SHP77 treated with DMSO at 0.1 percent for 48 hours (cell line): Measurements from ENCODE around the gene SLC35C1.
"Not testable (repeated sequence)": the region's sequence is repeated elsewhere in the genome, so short reads cannot be mapped to it uniquely, and the experiment has no call there.

ENCODE experiments used
- DNase-seq: peaks from one replicate; lab custom pipeline; 2025; lab: John Stamatoyannopoulos, UW

Gene SLC35C1

DNA sequence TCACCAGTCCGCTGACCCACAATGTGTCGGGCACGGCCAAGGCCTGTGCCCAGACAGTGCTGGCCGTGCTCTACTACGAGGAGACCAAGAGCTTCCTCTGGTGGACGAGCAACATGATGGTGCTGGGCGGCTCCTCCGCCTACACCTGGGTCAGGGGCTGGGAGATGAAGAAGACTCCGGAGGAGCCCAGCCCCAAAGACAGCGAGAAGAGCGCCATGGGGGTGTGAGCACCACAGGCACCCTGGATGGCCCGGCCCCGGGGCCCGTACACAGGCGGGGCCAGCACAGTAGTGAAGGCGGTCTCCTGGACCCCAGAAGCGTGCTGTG, 6.1 kb downstream of the SLC35C1 start:
- DNase-seq = no peak

GRCh38 chr11:45811571-45812290, 6.8 kb downstream of the SLC35C1 start:
- DNase-seq = no peak

GRCh38 chr11:45812581-45813548, 7.9 kb downstream of the SLC35C1 start:
- DNase-seq = no peak

- peak; percentile 2 for DNase-seq
Observed at GRCh38 chr11:45815747-45816146, 10.8 kb downstream of the SLC35C1 start.

- no peak for DNase-seq
Observed at GRCh38 chr11:45816614-45817013, 11.7 kb downstream of the SLC35C1 start.

DNA sequence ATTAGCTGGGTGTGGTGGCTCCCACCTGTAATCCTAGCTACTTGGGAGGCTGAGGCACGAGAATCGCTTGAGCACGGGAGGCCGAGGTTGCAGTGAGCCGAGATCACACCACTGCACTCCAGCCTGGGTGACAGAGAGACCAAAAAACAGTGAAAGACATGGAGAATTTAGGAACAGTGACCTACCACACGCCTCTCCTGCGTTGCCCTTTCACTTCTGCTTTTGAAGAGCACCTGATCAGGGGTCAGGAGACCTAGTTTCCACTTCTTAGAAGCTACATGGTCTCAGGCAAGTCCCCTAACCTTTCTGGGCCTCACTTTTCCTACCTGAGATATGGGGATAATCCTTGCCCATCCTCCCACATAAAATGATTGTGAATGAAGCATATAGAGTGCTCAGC, 12.2 kb downstream of the SLC35C1 start:
- no peak for DNase-seq

DNA sequence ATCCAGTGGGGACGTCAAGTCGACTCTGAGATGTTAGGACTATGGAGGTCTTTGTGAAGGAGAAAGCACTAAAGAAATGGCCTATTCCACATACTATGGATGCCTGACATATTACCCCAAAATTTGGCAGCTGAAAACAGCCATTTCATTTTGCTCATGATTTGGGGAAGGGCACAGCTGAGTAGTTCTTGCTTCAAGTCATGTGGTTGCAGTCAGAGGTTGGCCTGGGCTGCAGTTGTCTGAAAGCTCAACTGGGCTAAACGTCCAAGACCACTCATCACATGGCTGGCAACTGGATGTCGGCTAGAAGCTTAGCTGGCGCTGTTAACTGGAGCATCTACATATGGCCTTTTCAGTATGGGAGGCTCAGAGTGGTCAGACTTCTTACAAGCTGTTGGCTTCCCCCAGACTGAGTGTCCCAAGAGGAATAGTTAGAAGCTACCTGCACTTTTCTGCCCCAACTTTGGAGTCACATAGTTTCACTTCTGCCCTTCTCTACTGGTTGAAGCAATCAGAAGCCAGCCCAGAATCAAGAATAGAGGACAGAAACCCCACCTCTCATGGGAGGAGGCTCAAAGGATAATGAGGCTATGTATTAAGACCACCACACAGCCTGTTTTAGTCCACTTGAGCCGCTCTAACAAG, 14.1 kb downstream of the SLC35C1 start:
- DNase-seq = no peak

DNA sequence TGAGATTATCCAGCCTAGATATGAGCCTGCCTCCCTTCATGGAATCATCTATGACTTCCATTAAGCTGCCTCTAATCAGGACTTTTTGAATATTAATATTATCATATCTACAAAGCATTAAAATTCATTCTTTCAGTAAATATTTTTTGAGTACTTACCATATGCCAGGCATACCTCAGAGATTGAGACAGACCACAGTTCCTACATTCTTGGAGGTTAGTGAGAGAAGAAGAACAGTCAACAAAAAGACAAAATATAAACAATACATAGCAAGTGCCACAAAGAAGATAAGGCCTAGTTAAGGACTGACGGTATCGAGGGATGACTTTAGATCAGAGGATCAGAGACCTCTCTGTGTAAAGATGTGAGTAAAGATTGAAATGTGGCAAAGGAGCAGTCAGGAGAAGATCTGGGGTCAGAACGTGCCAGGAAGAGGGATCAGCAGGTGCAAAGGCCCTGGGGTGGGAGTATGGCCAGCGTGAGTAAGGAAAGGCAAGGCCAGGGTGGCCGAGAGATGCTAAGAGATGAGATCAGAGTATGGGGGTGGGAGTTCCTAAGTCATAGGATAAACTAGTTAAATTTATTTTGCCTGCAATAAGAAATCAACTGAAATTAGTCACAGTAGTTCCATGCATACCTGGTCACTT, 15.4 kb downstream of the SLC35C1 start:
- no peak for DNase-seq

GRCh38 chr11:45826492-45826891, 21.5 kb downstream of the SLC35C1 start:
- DNase-seq = not testable (repeated sequence)

DNA sequence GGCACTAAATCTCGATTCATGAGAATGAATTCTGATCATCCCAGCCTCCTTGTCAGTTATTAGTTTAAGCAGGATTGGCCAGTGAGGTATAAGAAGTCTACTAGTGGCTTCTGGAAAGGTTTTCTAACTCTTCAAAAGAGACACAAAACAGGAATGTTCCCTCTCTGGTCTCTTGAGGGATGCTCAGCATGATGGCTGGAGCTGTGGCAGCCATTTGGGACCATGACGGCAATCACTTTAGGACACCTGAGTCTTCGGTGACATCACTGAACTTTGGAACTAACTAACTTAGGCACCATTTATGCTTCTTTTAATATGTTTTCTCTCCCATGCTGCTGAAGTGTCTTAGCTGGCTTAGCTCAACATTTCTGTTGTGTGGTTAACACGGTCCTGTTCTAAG, 22.2 kb downstream of the SLC35C1 start:
- DNase-seq = no peak

- DNase-seq = no peak
Observed at GRCh38 chr11:45828996-45829395, 24.0 kb downstream of the SLC35C1 start.

GRCh38 chr11:45830596-45830995, 25.6 kb downstream of the SLC35C1 start:
- DNase-seq = no peak

DNA sequence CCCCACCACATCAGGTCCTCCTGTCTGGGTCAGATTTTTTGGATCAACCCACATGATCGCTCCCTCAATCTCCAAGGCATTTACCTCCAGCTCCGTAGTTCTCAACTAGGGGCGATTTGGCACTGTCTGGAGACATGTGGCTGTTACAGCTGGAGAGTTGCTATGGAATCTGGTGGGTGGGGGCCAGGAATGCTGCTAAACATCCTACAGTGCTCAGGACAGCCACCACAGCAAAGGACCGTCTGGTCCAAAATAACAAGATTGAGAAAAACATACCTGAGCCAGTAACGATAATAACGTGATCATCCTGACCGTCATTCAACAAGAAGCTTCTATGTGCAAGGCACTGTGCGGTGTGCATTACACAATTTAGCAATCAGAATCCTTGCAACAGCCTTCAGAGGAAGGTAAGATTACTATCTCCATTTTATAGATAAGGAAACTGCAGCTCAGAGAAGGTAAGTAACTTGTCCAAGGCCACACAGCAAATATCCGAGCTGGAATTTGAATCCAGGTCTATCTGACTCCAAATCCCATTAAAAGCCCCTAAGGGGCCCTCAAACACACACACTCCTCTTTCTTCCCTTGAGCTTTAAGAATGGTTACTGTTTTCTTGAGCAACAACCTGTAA, 28.0 kb downstream of the SLC35C1 start:
- DNase-seq = no peak

- DNase-seq = no peak
Observed at GRCh38 chr11:45833761-45834160, 28.8 kb downstream of the SLC35C1 start.

GRCh38 chr11:45834298-45834756, 29.4 kb downstream of the SLC35C1 start:
- DNase-seq = no peak

GRCh38 chr11:45839204-45839603, 34.3 kb downstream of the SLC35C1 start:
- no peak for DNase-seq

DNA sequence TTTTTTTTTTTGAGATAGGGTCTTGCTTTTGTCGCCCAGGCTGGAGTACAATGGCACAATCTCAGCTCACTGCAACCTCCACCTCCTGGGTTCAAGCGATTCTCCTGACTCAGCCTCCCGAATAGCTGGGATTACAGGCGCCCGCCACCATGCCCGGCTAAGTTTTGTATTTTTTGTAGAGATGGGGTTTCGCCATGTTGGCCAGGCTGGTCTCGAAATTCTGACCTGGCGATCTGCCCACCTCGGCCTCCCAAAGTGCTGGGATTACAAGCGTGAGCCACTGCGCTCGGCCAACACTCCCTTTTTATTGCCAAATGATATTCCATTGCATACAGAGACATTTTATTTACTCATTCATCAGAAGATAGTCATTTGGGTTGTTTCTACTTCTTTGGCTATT, 35.3 kb downstream of the SLC35C1 start:
- DNase-seq = not testable (repeated sequence)

- DNase-seq = peak; percentile 75
Observed at GRCh38 chr11:45843158-45843924, 38.4 kb downstream of the SLC35C1 start.

- DNase-seq = no peak
Observed at GRCh38 chr11:45844822-45845578, 40.1 kb downstream of the SLC35C1 start.

DNA sequence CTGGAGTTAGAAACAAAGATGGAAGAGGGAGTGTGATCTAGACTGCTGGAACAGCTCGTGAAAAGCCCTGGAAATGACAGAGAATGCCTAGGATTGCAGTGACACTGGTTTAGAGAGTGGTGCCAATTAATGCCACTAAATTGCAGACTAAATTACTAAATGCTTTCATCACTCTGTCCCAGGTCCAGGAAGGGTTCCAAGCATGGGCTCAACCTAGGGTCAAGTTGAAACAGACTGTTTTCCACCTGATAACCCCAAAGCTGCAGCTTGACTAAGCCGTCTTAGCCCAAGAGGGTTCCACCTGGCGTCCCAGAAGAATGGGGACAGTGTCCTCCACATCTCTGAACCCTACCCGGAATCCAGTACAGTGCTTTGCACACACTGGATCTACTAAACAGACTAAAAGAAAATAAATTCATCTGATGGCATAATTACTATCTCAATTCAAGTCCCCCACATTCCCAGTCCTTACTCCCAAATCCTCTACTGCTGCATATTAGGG, 41.3 kb downstream of the SLC35C1 start:
- no peak for DNase-seq
